Activated CD4-positive, alpha-beta T cell treated with anti-CD3 and anti-CD28 coated beads, Interleukin-2, amount 50 U/mL, for 1 hour (primary cell): Measurements from ENCODE around the gene PARVA.

ENCODE experiments used
- DNase-seq: peaks from one replicate; pipeline ENCODE4 v3.0.0-alpha.2; 2020

Gene PARVA

GRCh38 chr11:12536566-12536965 is 159.2 kb downstream of the PARVA start:
- no peak for DNase-seq

- no peak for DNase-seq
These were observed 160.5 kb downstream of the PARVA start for GRCh38 chr11:12537778-12538401.

DNA sequence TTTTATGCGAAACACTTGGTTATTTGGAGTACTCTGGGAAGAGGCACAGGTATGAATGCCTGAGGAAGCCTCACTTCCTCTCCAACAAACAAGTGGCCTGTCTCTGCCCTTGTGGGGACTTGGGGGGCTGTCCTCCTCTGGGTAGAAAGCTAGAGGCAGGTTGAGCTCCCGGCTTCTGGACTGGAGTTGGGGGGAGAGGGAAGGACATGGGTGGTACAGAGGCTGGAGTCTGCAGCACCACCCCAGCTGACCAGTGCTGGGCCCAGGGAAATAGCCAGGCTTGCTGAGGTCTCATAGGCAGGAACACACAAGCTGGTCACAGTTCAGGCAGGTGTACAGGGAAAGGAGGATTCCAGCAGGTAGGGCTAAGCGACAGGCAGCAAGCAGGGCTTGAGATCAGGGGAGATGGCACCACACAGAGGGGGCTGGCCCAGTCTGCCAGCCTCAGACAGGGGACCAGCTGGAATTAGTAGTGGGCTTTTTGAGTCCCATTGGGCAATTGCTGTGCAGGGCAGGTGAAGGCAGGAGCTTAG is 161.6 kb downstream of the PARVA start:
- no peak for DNase-seq

DNA sequence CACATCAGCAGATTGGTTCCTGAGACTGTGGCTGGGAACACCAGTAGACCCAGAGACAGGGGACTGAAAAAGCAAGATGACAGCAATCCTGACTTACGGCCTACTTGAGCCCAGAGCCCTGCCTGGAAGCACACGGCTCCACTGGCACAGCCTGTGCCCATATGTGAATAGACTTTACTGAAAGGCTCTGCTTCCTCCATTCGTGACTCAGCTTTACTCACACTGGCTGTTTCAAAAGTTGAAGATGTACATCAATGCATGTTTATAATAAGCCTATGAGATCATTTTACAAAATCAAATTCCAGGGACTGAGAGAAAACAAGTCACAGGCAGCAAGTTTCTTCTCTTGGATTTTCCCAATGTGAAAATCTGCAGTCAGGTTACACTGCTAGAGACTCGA is 162.2 kb downstream of the PARVA start:
- DNase-seq: no peak

DNA sequence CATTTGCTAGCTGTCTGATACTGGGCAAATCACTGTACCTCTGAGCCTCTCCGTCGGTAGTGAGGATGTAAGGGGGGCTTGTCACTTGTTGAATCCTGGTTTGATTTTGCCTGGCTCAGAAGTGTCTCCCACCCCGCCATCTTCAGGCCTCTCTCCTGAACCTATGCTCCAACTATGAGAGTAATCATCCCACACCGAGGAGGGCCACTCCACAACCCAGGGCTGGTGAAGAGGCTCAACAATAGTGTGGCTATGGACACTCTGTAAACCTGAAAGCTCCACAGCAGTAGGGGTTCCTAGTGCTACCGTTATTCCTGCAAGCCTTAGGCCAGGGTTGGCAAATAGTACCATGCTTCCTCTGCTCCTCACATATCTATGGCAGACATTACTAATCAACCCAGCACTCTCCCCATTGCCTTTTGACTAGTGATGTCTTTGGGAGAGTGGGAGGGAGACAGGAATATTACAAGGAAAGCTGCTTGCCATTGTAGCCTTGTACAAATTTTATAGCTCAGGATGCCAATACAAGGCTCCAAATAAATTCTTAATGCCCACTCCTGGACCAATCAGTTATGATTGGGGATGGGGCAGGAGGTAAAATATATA is 162.8 kb downstream of the PARVA start:
- DNase-seq: no peak

DNA sequence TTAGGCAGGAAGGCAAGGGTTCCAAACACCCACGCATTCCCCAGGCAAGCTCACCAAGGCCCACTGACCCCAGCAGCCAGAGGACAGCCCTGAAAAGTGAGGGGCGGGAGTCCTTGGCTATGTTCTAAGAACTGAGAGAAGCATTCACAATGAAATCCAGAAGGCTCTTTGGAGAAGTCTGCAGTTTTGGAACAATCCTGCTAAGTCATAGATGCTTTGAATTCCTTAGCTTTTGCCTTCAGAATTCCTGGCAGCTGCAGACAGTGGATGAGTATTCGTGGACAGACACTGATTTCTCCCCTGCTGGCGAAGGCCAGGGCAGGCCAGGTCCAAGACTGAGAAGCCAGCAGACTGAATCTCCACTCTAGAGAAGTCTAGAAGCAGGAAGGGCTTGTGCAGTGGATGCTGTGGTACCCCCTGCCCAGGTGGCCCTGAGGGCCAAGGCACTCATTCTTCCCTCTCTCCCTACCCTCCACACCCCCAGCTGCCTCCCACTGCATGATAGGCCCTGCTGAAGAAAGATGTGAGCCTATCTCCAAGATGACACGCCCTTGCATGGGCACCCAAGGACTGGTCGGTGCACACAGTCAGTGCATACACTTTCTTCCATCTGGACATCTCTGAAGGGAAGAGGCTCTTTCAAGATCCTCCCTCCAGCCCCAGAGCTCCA is 163.7 kb downstream of the PARVA start:
- no peak for DNase-seq

DNA sequence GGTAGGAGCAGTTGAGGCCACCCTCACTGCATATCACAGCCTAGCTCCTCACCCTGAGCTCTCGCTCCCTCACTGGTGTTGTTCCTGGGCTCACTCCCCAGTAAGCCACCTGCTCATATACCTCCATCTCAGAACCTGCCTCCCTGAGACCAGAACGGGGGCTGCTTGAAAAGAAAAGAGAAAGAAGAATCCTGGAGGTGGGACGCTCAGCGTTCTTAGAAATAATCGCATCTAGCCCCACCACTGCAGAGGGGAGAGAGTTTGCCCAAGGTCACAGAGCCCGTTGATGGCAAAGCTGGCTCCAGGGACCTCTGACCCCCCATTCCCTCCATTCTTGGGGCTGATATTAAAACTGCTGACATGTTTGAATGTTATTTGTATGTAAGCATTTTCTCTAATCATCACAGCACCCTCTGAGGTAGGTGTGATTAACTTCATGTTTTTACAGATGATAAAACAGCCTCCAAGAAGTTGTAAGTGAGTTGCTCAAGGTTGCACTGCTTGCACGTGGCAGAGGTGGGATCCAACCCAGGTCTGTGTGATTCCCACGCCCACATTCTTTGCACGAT is 164.3 kb downstream of the PARVA start:
- no peak for DNase-seq

- DNase-seq: no peak
These were observed 165.0 kb downstream of the PARVA start for GRCh38 chr11:12542186-12542935.

- DNase-seq: no peak
These were observed 166.4 kb downstream of the PARVA start for GRCh38 chr11:12543596-12544415.

- no peak for DNase-seq
These were observed 167.8 kb downstream of the PARVA start for GRCh38 chr11:12544986-12545775.

GRCh38 chr11:12546122-12546521 is 168.8 kb downstream of the PARVA start:
- no peak for DNase-seq

DNA sequence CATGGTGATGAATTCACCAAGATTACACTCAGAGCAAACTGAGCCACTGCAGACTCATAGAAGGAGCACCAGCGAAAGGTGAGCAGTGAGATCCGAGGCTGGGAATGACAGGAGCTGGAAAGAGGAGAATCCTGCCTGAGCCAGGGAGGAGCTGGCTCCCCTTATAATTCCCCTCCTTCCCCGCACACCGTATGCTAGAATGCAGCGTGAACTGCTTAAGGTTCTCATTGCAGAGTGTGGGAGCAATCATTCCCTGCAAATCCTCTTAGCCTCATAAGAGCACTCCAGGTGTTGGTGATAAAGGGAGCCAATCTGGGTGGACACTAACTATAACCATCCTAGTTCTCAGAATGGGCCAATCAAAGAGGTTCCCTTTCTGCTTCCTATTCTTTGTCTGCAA is 169.3 kb downstream of the PARVA start:
- no peak for DNase-seq

GRCh38 chr11:12547953-12548650 is 170.7 kb downstream of the PARVA start:
- no peak for DNase-seq

DNA sequence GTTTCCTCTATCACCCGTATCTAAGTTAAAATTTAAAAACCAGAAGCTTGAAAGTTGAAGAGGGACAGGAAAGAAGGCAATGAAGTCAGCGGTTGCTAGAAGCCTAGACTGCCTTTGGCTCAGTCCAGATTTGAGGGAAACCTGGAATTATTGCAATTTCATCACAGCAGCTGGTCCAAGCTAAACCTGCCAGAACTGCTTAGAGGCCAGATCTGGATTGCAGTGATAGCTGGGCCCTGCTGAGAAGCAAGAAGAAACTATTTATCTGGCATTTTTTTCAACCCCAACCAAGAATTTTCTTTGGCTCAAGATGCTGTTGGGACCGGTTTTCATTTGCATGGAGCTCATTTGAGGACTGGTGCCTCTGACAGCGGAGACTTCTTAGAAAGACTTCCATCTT is 175.3 kb downstream of the PARVA start:
- no peak for DNase-seq

- no peak for DNase-seq
These were observed 176.8 kb downstream of the PARVA start for GRCh38 chr11:12554122-12554521.

- no peak for DNase-seq
These were observed 178.8 kb downstream of the PARVA start for GRCh38 chr11:12556155-12556554.

DNA sequence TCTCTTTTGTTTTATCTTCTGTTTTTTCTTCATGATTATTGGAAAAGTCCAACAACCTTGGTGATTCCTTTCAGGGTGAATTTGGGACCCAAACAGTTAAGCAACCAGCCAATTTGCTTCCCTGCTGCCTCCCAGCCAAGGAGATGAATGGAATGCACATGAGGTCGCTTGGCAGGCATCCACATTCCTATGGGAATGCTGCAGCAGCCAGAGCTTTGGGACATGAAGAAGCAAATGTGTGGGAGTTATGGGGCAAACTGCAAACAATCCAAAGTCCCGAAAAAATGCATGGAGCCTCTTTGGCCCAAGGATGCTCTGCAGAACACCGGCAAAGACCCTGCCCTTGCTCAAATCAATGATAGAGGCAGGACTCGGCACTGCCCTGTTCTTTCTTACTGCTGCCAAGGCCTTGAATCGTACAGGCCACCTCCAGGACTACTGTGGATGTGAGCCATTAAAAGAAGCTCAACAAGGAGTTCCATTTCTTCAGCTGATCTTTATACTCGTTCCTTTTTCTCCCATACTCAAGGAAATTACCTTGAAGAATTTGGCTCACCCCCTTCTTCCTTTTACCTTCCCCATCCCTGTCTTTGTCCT is 179.5 kb downstream of the PARVA start:
- no peak for DNase-seq

DNA sequence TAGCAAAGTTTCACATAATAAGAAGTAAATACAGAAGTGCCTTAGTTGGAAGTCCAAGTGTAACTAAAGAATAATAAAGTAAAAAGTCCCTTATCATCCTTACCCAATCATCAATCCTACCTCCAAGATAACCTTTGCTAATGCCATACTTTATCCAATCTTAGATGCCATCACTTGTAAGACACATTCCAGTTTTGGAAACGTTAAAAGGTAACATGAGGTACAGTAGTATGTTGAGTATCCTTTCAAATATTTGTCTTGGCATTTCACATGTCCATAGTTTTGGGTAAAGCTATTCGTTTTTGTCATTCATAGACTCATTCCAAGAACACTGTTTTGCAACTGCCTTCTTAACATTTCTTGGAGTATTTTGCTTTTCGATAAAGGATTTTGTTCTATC is 181.6 kb downstream of the PARVA start:
- DNase-seq: no peak

GRCh38 chr11:12560362-12560761 is 183.0 kb downstream of the PARVA start:
- DNase-seq: no peak

DNA sequence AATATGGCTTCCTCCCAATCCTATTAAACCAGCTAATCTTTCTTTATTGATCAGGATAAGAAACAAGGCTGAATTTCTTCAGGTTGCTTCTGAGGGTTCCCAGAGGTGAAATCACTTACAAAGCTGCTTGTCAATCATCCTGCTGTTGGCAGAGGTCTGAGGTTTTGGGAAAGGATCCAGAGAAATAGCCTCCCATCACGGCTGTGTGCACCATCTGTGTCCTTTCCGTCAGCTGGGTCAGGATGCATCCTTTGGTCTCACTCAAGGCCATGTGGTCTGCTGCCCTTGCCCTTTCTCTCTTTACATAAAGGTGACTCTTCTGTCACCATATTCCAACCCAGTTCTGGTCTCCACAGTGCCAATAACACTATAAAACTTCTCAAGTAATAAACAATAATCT is 183.5 kb downstream of the PARVA start:
- DNase-seq: no peak
